Measurements from ENCODE around the gene PICALM. TPM values are rescaled to one million over a fixed set of nuclear protein-coding genes. Genes with fewer than 3 reads are reported as not detected.
A peak's percentile ranks its signal among the peaks of the same experiment; 100 is the strongest.

Gene PICALM
- total and polyA plus RNA-seq, 10 of the 15 experiments (the other 5 are each of a cell fraction or from before 2014, with no cell fraction given): 4.3 to 150 (median 41.8) TPM

- peak; percentile 55 for DNase-seq (ENCODE audit: low read depth, low spot score)
- ChIA-PET POLR2A (interaction anchor here (0.7 to 1.4 kb wide), 2 partner anchors 32 to 226 kb away, joined by 3 read pairs; no protein-coding TSS in a partner anchor), CTCF (interaction anchor here (0.6 to 3.0 kb wide), 4 partner anchors 10 to 272 kb away, joined by 3 to 11 read pairs (median 4); no protein-coding TSS in a partner anchor), SMC1A (ENCODE audit: uncharacterized antibody, unreplicated experiment) (interaction anchor here (1.0 to 2.1 kb wide), 7 partner anchors 9 to 279 kb away, joined by 3 to 12 read pairs (median 3); no protein-coding TSS in a partner anchor), RAD21 (ENCODE audit: unreplicated experiment) (interaction anchor here (0.8 to 1.0 kb wide), 3 partner anchors 21 to 199 kb away, joined by 3 to 4 read pairs (median 3); no protein-coding TSS in a partner anchor)
- H3K4me2 ChIP-seq (ENCODE audit: control insufficient read depth, insufficient read depth): no peak overlapping the region
- H3K9ac ChIP-seq (ENCODE audit: control insufficient read depth, insufficient read depth, low read length): no peak overlapping the region
- in situ Hi-C loops (cut with MboI): no loop called here
- peak; percentile 81 for FAIRE-seq
- H3K4me1 ChIP-seq (ENCODE audit: control insufficient read depth, insufficient read depth, low read length): peaks cover 2% of the 10 kb centered on the region; the same call in 1 of the 2 replicates
- peak; percentile 90 for ATAC-seq
- H3K9me3 ChIP-seq (replicated peaks; ENCODE audit: control insufficient read depth, insufficient read depth, low read length): no peaks in the 10 kb centered on the region
- no TSS peak for BruUV-seq (replicated peaks)
- WGBS (ENCODE audit: insufficient coverage, insufficient replicate concordance, low lambda C conversion rate, missing lambda C conversion rate): 49% methylated on average over 3 of the region's 3 CpGs
- peaks cover 2 to 28% of the 10 kb centered on the region in 2 experiments; a peak in 3 of 4 replicates for H3K36me3 ChIP-seq (ENCODE audit: control insufficient read depth in 2 of 2, insufficient read depth in 2 of 2, low read length in 1 of 2)
- H3K79me2 ChIP-seq (ENCODE audit: control insufficient read depth, insufficient read depth, low read length): peaks cover 3% of the 10 kb centered on the region
- H2AFZ ChIP-seq (ENCODE audit: control insufficient read depth, low read depth, low read length): no peak overlapping the region
- no peaks in the 10 kb centered on the region for H4K20me1 ChIP-seq (ENCODE audit: control insufficient read depth, insufficient read depth)
- H3K4me3 ChIP-seq: no peak overlapping the region
- no peaks in the 10 kb centered on the region for H3K27me3 ChIP-seq (replicated peaks in 1 of 2; ENCODE audit: control insufficient read depth in 2 of 2, insufficient read depth in 2 of 2, low read length in 1 of 2)
- intact Hi-C loops (cut with micrococcal nuclease; ENCODE audit: unreplicated experiment): no loop called here
- no peak overlapping the region for H3K27ac ChIP-seq (ENCODE audit: control insufficient read depth, insufficient read depth)
- TF ChIP-seq TAF1 (IDR thresholded peaks at IDR 0.05; ENCODE audit: borderline replicate concordance, low read depth, low read length) (no peak), NBN (IDR thresholded peaks at IDR 0.05) (peak; percentile 94), TCF7 (IDR thresholded peaks at IDR 0.05; ENCODE audit: borderline replicate concordance) (0 out of 2 replicates have a peak, but pooled peaks have one; percentile 33), RUNX3 (IDR thresholded peaks at IDR 0.05; ENCODE audit: low read length) (0 out of 2 replicates have a peak, but pooled peaks have one; percentile 30), FOXM1 (IDR thresholded peaks at IDR 0.05; ENCODE audit: low read depth, low read length) (0 out of 2 replicates have a peak, but pooled peaks have one; percentile 35), RELB (IDR thresholded peaks at IDR 0.05; ENCODE audit: low read depth) (peak; percentile 79), JUNB (IDR thresholded peaks at IDR 0.05) (peak; percentile 69), ZNF274 (IDR thresholded peaks at IDR 0.05; ENCODE audit: insufficient read depth, insufficient read length) (no peak), ZZZ3 (IDR thresholded peaks at IDR 0.05; ENCODE audit: control insufficient read depth, insufficient read length, low read depth) (no peak), IKZF2 (IDR thresholded peaks at IDR 0.05) (peak; percentile 49 to 62; a peak in 2 of 4 replicates), PAX8 (IDR thresholded peaks at IDR 0.05) (no peak), SPI1 (IDR thresholded peaks at IDR 0.05; ENCODE audit: borderline replicate concordance, insufficient read depth, low read depth, low read length) (peak; percentile 87), PKNOX1 (IDR thresholded peaks at IDR 0.05) (peak; percentile 41; the same call in 1 of the 2 replicates), SMAD1 (IDR thresholded peaks at IDR 0.05; ENCODE audit: low read depth, partially characterized antibody) (peak; percentile 31), RCOR1 (conservative IDR thresholded peaks at IDR 0.05; ENCODE audit: low read depth, low read length) (0 out of 2 replicates have a peak, but pooled peaks have one; percentile 10), NFIC (IDR thresholded peaks at IDR 0.05; ENCODE audit: low read depth, low read length) (peak; percentile 41; the same call in 1 of the 2 replicates), SKIL (IDR thresholded peaks at IDR 0.05; ENCODE audit: low read depth, poor library complexity, severe bottlenecking) (peak; percentile 25), ZNF384 (IDR thresholded peaks at IDR 0.05; ENCODE audit: borderline replicate concordance, low read depth, low read length) (peak; percentile 89), ATF2 (IDR thresholded peaks at IDR 0.05; ENCODE audit: low read length) (0 out of 2 replicates have a peak, but pooled peaks have one; percentile 50)
These were observed 47.5 kb downstream of the PICALM start for GRCh38 chr11:86021377-86021776.

All from GM12878 (cell line).